ENCODE results near the gene EML5. TPM values are rescaled to one million over a fixed set of nuclear protein-coding genes. Genes with fewer than 3 reads are reported as not detected.

EML5 gene
- total RNA-seq, 1 experiment from 2014 or later, result 0.66 TPM

DNA sequence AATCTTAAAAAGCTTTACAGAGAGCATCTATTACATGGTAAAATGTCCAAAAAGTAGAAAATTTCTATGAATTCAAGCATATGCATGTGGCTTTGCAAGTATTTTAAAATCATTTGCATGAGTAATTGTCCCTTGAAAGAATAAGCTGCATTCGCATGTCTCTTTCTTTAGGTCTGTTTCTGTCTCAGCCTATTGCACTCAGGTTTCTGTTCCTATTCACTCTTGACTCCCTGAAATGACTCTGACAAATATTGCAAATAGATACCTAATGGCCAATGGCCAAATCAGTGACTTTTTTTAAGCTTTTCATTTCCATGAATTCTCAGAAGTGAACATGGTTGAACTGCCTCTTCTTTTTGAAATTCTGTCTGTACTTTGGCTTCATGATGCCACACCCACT is 25.3 kb upstream of the EML5 start:
- no peak overlapping the region for H3K4me2 ChIP-seq (ENCODE audit: low read length)
- no peaks in the 10 kb centered on the region for H3K79me2 ChIP-seq (ENCODE audit: low read length)
- no peaks in the 10 kb centered on the region for H3K9me2 ChIP-seq (replicated peaks; ENCODE audit: low read length)
- intact Hi-C loops (cut with micrococcal nuclease), result no loop called here
- H3K27me3 ChIP-seq (ENCODE audit: low read length), result no peaks in the 10 kb centered on the region
- no peak overlapping the region for H3K4me3 ChIP-seq (ENCODE audit: low read length)
- no peak for DNase-seq
- no peak overlapping the region for H3K9ac ChIP-seq (ENCODE audit: low read length)
- no peaks in the 10 kb centered on the region for H3K36me3 ChIP-seq (ENCODE audit: low read depth, low read length)
- no peak for TF ChIP-seq CTCF (conservative IDR thresholded peaks at IDR 0.05; ENCODE audit: low read depth, low read length)
- no peak for TF ChIP-seq EZH2phosphoT487 (IDR thresholded peaks at IDR 0.05; ENCODE audit: borderline replicate concordance, low read length)
- no peak for TF ChIP-seq EZH2 (IDR thresholded peaks at IDR 0.05; ENCODE audit: low read length, unreplicated experiment)
- no peaks in the 10 kb centered on the region for H4K20me1 ChIP-seq (ENCODE audit: low read length)
- H3F3A ChIP-seq (ENCODE audit: low read length, unreplicated experiment), result no peaks in the 10 kb centered on the region
- ChIA-PET CTCF (no interaction called here), POLR2A (ENCODE audit: unreplicated experiment) (no interaction called here)
- H3K27ac ChIP-seq (ENCODE audit: low read length), result no peak overlapping the region
- no peak overlapping the region for H2AFZ ChIP-seq (ENCODE audit: low read length)
- H3K9me3 ChIP-seq (ENCODE audit: low read length), result no peaks in the 10 kb centered on the region
- BruUV-seq (replicated peaks), result no TSS peak
- 0 out of 2 replicates have a peak, but pooled peaks cover 1% of the 10 kb centered on the region for H3K4me1 ChIP-seq (ENCODE audit: insufficient read depth, low read length)
- no peak for ATAC-seq

DNA sequence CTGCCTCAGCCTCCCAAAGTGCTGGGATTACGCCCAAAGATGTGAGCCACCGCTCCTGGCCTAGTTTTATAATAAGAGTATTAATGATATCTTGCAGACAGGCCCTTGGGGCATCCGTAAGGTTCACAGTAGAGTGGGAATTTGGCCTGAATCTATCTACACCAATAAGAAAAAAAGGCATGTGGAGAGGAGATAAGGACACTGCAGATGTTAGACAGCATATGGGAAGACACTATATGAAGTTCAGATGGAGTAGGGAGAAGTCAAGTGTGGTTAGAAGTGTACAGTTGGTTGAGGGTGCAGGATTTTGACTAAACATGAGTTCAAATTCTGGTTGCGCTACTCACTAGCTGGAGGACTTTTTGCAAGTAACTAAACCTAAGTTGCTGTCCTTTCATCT is 23.2 kb upstream of the EML5 start:
- ATAC-seq, result no peak
- POLR2A ChIA-PET (ENCODE audit: unreplicated experiment), result no interaction called here
- CTCF ChIA-PET, result no interaction called here

DNA sequence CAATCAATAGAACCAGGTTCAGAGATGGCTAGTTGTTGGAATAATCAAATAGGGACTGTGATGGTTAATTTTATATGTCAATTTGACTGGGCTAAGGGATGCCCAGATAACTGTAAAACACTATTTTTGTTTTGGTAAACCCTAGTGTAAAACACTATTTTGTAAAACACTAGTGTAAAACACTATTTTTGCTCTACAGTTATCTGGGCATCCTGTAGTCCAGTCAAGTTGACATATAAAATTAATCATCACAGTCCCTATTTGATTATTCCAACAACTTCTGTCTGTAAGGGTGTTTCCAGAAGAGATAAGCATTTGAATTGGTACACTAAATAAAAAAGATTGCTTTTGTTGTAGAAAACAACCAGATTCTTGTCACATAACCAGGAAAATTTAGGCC is 15.6 kb upstream of the EML5 start:
- POLR2A ChIA-PET (ENCODE audit: unreplicated experiment), result no interaction called here
- no peak for DNase-seq
- CTCF ChIA-PET, result no interaction called here
- H3K4me3 ChIP-seq (ENCODE audit: low read length), result no peak overlapping the region
- no peak overlapping the region for H3K4me2 ChIP-seq (ENCODE audit: low read length)
- no peak overlapping the region for H2AFZ ChIP-seq (ENCODE audit: low read length)
- no peaks in the 10 kb centered on the region for H4K20me1 ChIP-seq (ENCODE audit: low read length)
- no peaks in the 10 kb centered on the region for H3K4me1 ChIP-seq (ENCODE audit: insufficient read depth, low read length)
- TF ChIP-seq EZH2 (IDR thresholded peaks at IDR 0.05; ENCODE audit: low read length, unreplicated experiment) (no peak), EZH2phosphoT487 (IDR thresholded peaks at IDR 0.05; ENCODE audit: borderline replicate concordance, low read length) (no peak), CTCF (conservative IDR thresholded peaks at IDR 0.05; ENCODE audit: low read depth, low read length) (no peak)
- no peaks in the 10 kb centered on the region for H3K9me2 ChIP-seq (replicated peaks; ENCODE audit: low read length)
- H3K9ac ChIP-seq (ENCODE audit: low read length), result no peak overlapping the region
- H3K79me2 ChIP-seq (ENCODE audit: low read length), result no peaks in the 10 kb centered on the region
- intact Hi-C loops (cut with micrococcal nuclease), result no loop called here
- ATAC-seq, result no peak
- no peaks in the 10 kb centered on the region for H3K36me3 ChIP-seq (ENCODE audit: low read depth, low read length)
- no peak overlapping the region for H3K27ac ChIP-seq (ENCODE audit: low read length)
- no peaks in the 10 kb centered on the region for H3K27me3 ChIP-seq (ENCODE audit: low read length)
- H3K9me3 ChIP-seq (ENCODE audit: low read length), result no peaks in the 10 kb centered on the region
- no TSS peak for BruUV-seq (replicated peaks)
- no peaks in the 10 kb centered on the region for H3F3A ChIP-seq (ENCODE audit: low read length, unreplicated experiment)

More for the DNA sequence above, 23.2 kb upstream of the EML5 start:
- no peak overlapping the region for H3K4me2 ChIP-seq (ENCODE audit: low read length)
- no peaks in the 10 kb centered on the region for H4K20me1 ChIP-seq (ENCODE audit: low read length)
- no peak overlapping the region for H3K9ac ChIP-seq (ENCODE audit: low read length)
- H3K9me3 ChIP-seq (ENCODE audit: low read length), result no peaks in the 10 kb centered on the region
- no peaks in the 10 kb centered on the region for H3K9me2 ChIP-seq (replicated peaks; ENCODE audit: low read length)
- H3K36me3 ChIP-seq (ENCODE audit: low read depth, low read length), result no peaks in the 10 kb centered on the region
- H2AFZ ChIP-seq (ENCODE audit: low read length), result no peak overlapping the region
- intact Hi-C loops (cut with micrococcal nuclease), result no loop called here
- no peaks in the 10 kb centered on the region for H3K79me2 ChIP-seq (ENCODE audit: low read length)
- H3K4me3 ChIP-seq (ENCODE audit: low read length), result no peak overlapping the region
- no peaks in the 10 kb centered on the region for H3K27me3 ChIP-seq (ENCODE audit: low read length)
- DNase-seq, result no peak
- BruUV-seq (replicated peaks), result no TSS peak
- no peak for TF ChIP-seq EZH2phosphoT487 (IDR thresholded peaks at IDR 0.05; ENCODE audit: borderline replicate concordance, low read length)
- TF ChIP-seq EZH2 (IDR thresholded peaks at IDR 0.05; ENCODE audit: low read length, unreplicated experiment), result no peak
- no peak for TF ChIP-seq CTCF (conservative IDR thresholded peaks at IDR 0.05; ENCODE audit: low read depth, low read length)
- no peaks in the 10 kb centered on the region for H3F3A ChIP-seq (ENCODE audit: low read length, unreplicated experiment)
- no peak overlapping the region for H3K27ac ChIP-seq (ENCODE audit: low read length)
- H3K4me1 ChIP-seq (ENCODE audit: insufficient read depth, low read length), result no peaks in the 10 kb centered on the region
